ENCODE measurements around the gene PIK3R5.

Gene PIK3R5

GRCh38 chr17:8904201-8904600, 61.3 kb downstream of the PIK3R5 start:
- H3K4me3 ChIP-seq (ENCODE audit: low read depth, low read length) = no peak overlapping the region
- no peak for TF ChIP-seq CTCF (IDR thresholded peaks at IDR 0.05; ENCODE audit: low read depth, low read length)

GRCh38 chr17:8900626-8901585, 64.6 kb downstream of the PIK3R5 start:
- TF ChIP-seq CTCF (IDR thresholded peaks at IDR 0.05; ENCODE audit: low read depth, low read length) = no peak
- H3K4me3 ChIP-seq (ENCODE audit: low read depth, low read length) = no peak overlapping the region

- TF ChIP-seq CTCF (IDR thresholded peaks at IDR 0.05; ENCODE audit: low read depth, low read length) = no peak
- H3K4me3 ChIP-seq (ENCODE audit: low read depth, low read length) = no peak overlapping the region
Measured at GRCh38 chr17:8900207-8900606, 65.3 kb downstream of the PIK3R5 start.

- TF ChIP-seq CTCF (IDR thresholded peaks at IDR 0.05; ENCODE audit: low read depth, low read length) = no peak
Measured at GRCh38 chr17:8898636-8899035, 66.9 kb downstream of the PIK3R5 start.

GRCh38 chr17:8898126-8898525, 67.4 kb downstream of the PIK3R5 start:
- no peak for TF ChIP-seq CTCF (IDR thresholded peaks at IDR 0.05; ENCODE audit: low read depth, low read length)
- no peak overlapping the region for H3K4me3 ChIP-seq (ENCODE audit: low read depth, low read length)

More at GRCh38 chr17:8898636-8899035, 66.9 kb downstream of the PIK3R5 start:
- no peak overlapping the region for H3K4me3 ChIP-seq (ENCODE audit: low read depth, low read length)

- H3K4me3 ChIP-seq (ENCODE audit: low read depth, low read length) = no peak overlapping the region
- no peak for TF ChIP-seq CTCF (IDR thresholded peaks at IDR 0.05; ENCODE audit: low read depth, low read length)
Measured at GRCh38 chr17:8896641-8897635, 68.6 kb downstream of the PIK3R5 start.

Measured in WI38 (cell line).